Endothelial cell of hepatic sinusoid (primary cell): ENCODE data around the gene CHST15.

ENCODE experiments used
- in situ Hi-C: cut with HindIII; loops from 2 replicates; pipeline ENCODE4 v1.10.0; 2017; ENCODE audit warnings: low sequenced_read_pairs

The CHST15 gene

DNA sequence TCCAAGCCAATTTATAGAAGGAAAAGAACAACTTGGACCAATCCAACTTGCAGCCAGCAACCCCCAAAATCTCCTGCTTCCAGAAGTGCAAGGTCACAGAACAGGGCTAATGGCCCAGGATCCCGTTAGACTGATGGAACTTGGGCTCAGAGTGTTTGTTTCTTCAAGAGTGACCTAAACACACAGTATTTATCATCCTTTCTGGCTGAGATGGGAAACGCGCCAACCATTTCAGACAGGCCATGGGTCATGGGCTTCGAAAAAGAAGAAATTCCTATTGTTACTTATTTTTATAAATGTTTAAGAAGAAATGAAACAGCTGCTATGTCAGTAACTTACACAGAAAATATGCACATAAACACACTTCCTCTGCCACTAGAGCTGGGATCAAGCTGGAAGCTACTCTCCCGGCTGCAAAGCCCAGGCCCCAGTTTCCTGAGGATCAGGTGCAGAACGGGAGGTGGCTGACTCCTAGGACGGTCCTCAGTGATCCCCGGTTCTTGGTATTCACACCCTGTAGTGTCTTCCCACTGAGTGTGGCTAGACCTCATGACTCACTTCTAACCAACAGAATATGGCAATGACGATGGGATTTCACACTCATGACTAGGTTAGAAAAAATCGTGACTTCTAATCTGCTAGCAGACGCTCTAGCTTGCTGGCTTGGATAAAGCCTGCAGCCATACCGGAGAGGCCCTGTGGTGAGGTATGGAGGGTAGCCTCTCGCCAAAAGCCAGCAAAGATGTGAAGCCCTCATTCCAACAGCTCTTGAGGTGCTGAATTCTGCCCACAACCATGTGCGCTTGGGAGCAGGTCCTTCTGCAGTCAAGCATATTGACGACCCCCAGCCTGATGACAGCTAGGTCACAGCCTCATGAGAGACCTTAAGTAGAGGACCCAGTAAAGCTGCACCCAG lies 60.2 kb downstream of the CHST15 start:
- in situ Hi-C loops: no loop called here

GRCh38 chr10:124032087-124032935 lies 61.1 kb downstream of the CHST15 start:
- in situ Hi-C loops: no loop called here

- in situ Hi-C loops: no loop called here
Observed at GRCh38 chr10:124030492-124031110, 62.8 kb downstream of the CHST15 start.

- in situ Hi-C loops: no loop called here
Observed at GRCh38 chr10:124030061-124030460, 63.3 kb downstream of the CHST15 start.

DNA sequence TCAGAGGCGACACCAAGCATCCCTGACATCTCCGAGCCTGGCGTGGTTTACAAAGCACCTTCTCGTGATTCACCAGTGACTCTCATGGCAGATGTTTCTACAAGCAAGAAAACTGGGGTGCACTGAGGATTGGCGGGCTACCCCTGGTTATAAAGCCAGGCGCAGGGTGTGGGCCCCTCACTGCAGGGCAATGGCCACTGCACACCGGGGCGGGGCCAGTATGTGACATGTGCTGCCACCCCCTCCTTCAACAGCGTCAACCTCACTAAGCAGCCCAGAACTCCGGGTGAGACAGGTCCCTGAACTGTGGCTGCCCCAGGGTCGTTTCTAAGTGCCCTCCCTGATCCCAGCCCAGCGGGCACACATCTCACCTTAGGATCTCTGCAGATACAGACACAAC lies 63.8 kb downstream of the CHST15 start:
- in situ Hi-C loops: no loop called here

GRCh38 chr10:124028700-124029480 lies 64.5 kb downstream of the CHST15 start:
- in situ Hi-C loops: no loop called here

- in situ Hi-C loops: no loop called here
Observed at GRCh38 chr10:124027651-124028050, 65.7 kb downstream of the CHST15 start.

DNA sequence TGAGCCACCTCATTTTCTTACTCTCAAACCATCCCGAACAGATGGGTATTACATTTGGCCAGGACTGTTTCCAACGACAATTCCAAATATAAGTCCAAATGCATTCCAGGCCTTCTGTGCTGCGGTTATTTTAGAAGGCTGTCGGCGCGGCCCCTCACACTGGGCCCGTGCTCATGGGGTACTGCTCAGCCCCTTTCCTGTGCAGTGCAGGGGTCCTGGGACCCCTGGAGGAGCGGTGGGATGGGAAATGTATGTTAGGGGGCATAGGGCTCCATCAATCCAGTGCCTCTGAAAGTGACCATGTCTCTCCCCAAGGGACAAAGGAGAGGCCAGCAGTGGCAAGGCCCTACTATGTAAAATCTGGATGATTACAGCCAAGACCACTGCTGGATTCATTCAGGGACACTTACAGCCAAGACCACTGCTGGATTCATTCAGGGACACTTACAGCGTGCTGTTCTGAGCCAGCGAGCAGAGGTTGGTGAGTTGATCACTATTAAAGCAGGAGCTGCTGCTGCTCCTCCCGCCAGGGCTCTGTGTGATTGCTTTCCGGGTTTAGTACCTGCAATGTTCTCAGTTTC lies 66.3 kb downstream of the CHST15 start:
- in situ Hi-C loops: no loop called here

DNA sequence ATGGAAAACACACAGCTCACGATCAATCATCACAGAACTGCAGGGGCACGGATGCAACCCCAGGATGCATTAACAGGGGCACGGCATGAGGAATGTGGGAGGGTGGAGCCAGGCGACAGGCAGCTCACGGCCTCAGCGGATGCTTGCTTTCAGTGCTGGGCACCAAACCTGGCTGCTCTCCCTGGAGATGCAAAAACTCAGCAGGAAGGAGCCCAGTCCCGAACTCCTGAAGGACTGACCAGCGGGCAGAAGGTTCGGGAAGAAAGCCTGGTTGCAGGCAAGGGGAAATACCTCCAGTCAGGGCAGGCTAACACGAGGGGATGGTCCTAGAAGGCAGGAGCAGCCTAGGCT lies 66.8 kb downstream of the CHST15 start:
- in situ Hi-C loops: no loop called here

DNA sequence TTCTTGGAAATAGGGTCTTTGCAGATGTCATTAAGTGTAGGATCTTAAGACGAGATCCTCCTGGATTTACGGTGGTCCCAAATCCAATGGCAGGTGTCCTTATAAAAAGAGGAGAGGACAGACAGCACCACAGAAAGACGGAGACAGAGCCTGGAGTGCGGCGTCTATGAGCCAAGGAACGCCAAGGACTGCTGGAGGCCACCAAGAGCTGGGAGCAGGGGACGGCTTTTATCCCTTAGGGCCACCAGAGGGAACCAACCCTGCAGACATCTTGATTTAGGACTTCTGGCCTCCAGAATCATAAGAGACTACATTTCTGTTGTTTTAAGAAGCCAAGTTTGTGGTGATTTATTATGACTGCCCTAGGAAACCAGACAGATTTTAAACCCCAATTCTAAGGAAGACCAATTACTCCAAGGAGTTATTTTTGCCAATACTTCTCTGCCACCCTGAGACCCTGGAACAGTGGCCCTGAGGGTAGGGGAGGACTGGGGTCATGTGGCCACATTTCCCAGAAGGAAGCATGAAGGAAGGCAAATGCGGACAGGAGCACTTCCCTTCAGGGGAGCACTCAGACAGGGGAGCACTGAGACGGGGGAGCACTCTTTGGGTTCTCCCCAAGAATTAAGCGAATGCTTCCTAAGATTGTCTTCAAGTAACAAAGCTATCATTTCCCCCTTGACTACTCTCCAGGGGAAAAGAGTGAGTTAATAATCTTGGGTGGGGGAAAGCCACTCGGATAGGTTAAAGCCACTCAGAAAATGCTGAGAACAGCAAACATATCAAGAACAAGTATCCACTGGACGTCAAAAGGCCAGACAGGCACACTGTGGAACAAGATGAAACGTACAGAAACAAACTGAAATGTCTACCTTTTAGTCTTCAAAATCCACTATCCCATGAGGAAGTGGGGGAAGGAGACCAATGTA lies 67.5 kb downstream of the CHST15 start:
- in situ Hi-C loops: no loop called here

DNA sequence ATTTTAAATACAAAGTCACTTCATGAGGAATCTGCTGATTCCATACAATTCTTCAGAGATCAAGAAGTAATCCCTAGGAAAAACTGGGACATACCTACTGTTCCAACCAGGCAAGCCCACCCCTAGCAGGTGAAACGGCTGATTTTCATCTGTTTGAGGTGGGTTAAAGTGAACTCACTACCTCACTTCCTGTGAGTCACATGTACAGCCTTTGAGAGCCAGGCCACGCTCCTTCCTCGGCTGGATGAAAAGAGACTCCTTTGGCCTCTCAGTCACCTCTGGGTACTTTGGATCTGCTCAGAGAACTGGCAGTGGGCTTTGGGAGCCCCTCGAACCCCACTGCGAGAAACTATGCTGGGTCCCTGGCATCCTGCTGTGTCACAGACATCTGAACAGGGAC lies 68.2 kb downstream of the CHST15 start:
- in situ Hi-C loops: no loop called here

GRCh38 chr10:124022066-124022465 lies 71.3 kb downstream of the CHST15 start:
- in situ Hi-C loops: no loop called here

GRCh38 chr10:124020981-124021815 lies 72.2 kb downstream of the CHST15 start:
- in situ Hi-C loops: no loop called here

DNA sequence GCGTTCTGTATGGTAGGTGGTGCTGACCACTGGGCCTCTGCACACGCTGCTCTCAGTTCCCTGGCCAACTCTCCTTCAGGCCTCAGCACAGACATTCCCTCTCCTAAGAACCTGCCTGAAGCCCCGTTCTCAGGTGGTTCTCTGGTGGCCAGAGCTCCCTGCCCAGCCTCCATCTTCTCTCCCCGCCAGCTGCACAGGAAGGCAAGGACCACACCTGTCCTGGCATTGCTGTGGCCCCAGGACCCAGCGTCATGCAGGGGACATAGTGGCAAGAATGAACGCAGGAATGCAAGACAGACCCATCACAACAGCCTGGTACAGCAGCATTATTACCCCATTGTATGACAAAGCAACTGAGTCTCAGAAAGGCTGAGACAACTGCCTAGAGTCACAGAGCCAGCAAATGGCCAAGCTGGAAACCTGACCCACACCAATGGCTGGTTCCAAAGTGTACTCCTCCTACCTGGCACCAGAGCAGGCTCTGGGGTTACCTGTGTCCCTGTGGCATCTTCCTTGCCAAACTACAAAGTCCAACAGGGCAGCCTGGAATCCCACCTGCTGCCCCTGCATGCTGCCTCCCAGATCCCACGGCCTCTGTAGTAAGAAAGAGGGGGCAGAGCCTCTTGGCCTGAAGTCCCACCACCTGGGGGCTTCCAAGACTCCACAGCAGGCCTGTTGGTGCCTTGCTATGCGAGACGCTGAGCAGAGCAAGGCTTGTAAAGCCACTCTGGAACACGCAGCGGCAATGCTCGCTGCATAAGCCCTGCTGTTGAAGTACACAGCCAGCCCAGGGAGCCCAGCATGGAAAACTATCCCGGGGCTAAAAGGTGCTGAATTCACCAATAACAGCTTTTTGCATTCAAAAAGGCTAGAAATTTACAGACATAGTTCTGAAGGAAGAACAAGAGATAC lies 73.3 kb downstream of the CHST15 start:
- in situ Hi-C loops: no loop called here

GRCh38 chr10:124018886-124019525 lies 74.4 kb downstream of the CHST15 start:
- in situ Hi-C loops: no loop called here

- in situ Hi-C loops: no loop called here
Observed at GRCh38 chr10:124017729-124018128, 75.7 kb downstream of the CHST15 start.

DNA sequence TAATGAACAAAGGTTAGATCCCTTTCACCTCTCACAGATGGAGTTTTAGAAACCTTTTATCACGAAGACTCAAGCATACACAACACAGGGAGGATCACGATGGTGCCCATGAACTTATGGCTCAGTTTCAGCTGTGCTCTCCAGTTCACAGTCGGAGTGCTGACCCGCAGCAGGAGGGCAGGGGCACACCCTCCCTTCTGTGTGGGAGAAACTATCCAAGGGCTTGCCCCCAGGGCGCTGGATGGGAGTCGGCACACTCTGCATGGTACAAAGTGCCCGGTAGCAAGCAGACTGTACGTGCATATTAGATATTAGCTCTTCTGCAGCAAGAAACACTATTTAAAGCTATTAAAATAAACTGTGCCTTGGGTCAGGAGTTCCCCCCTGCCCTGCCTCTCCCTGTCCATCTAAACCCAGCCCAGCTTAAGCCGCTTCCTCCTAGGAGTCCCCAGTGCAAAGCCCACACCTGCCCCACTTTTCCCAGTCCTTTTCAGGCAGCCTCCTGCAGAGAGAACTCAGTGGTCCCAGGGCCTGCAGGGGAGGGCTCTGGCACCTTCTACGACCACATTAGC lies 76.5 kb downstream of the CHST15 start:
- in situ Hi-C loops: no loop called here
